Tibial artery (tissue), 4 donors: ENCODE data around the gene SNX30.
A peak's percentile ranks its signal among the peaks of the same experiment; 100 is the strongest.

Experiments used
- DNase-seq, 2 donors: peaks; one replicate each; pipeline ENCODE4 v3.0.0-alpha.2; 2019
- H3K27ac ChIP-seq, 2 donors: fragments of 200-600 bp; sonication (generic) in 1 of 2; 1 replicate in 1 of 2; 2 replicates in 1 of 2; pipeline ENCODE4 v1.5.1; 2018 to 2019; ENCODE audit warnings: mild to moderate bottlenecking in 1 of 2
- H3K27me3 ChIP-seq, 2 donors: fragments of 200-600 bp; sonication (generic) in 1 of 2; one replicate each; pipeline versions ENCODE4 v1.5.1 to v1.6.0; 2016 to 2019
- H3K36me3 ChIP-seq, 3 donors: fragments of 200-600 bp; sonication (generic) in 2 of 3; one replicate each; pipeline ENCODE4 v1.5.1; 2016 to 2019; ENCODE audit warnings: mild to moderate bottlenecking in 2 of 3
- H3K4me1 ChIP-seq, 4 donors: fragments of 200-600 bp; sonication (generic) in 2 of 4; 1 replicate in 3 of 4; 2 replicates in 1 of 4; pipeline ENCODE4 v1.5.1; 2016 to 2019
- H3K4me3 ChIP-seq, 2 donors: fragments of 200-600 bp; sonication (generic) in 1 of 2; 1 replicate in 1 of 2; 2 replicates in 1 of 2; pipeline ENCODE4 v1.5.1; 2018 to 2019; ENCODE audit warnings: mild to moderate bottlenecking in 2 of 2
- H3K9me3 ChIP-seq, 3 donors: fragments of 200-600 bp; sonication (generic) in 1 of 3; one replicate each; pipeline ENCODE4 v1.5.1; 2016 to 2019
- CTCF ChIP-seq, 2 experiments: fragments of 200-600 bp in 1 of 2; fragments of 450-650 bp in 1 of 2; IDR thresholded peaks; one replicate each; pipeline ENCODE4 v1.5.1; 2017 to 2019; ENCODE audit warnings: antibody characterized with exemption in 2 of 2, mild to moderate bottlenecking in 1 of 2, moderate library complexity in 1 of 2
- intact Hi-C: fragments of 100-400 bp; cut with DNase I; formaldehyde crosslinking; loops from one replicate; pipeline ENCODE4 v1.15.0; 2023; ENCODE audit warnings: low total_unique reads

SNX30 gene

GRCh38 chr9:112747094-112747493 is 3.5 kb upstream of the SNX30 start:
- no peak for DNase-seq
- Histone ChIP-seq H3K4me3 (no peak overlapping the region), H3K36me3 (no peaks in the 10 kb centered on the region), H3K9me3 (no peaks in the 10 kb centered on the region), H3K27me3 (no peaks in the 10 kb centered on the region), H3K4me1 (peaks cover 0 to 17% (median 11%) of the 10 kb centered on the region in 4 donors), H3K27ac (no peak overlapping the region)
- intact Hi-C loops, result no loop called here
- TF ChIP-seq CTCF (IDR thresholded peaks at IDR 0.05), result no peak

- TF ChIP-seq CTCF (IDR thresholded peaks at IDR 0.05), result no peak
- no peak for DNase-seq
- H3K9me3 ChIP-seq, result no peaks in the 10 kb centered on the region
- peak overlapping the region; percentile 83 to 92 for H3K27ac ChIP-seq
- H3K4me1 ChIP-seq, result peaks cover 0 to 53% (median 39%) of the 10 kb centered on the region in 4 donors
- H3K36me3 ChIP-seq, result no peaks in the 10 kb centered on the region
- peak overlapping the region; percentile 94 to 97 for H3K4me3 ChIP-seq
- intact Hi-C loops, result no loop called here
- no peaks in the 10 kb centered on the region for H3K27me3 ChIP-seq
These were observed 150 bp downstream of the SNX30 start for GRCh38 chr9:112750764-112751055.

GRCh38 chr9:112751056-112751795 is 666 bp downstream of the SNX30 start:
- Histone ChIP-seq H3K9me3 (no peaks in the 10 kb centered on the region), H3K27ac (peak overlapping the region; percentile 83 to 92), H3K36me3 (no peaks in the 10 kb centered on the region), H3K4me1 (peaks cover 0 to 58% (median 40%) of the 10 kb centered on the region in 4 donors), H3K4me3 (peak overlapping the region; percentile 94 to 97), H3K27me3 (no peaks in the 10 kb centered on the region)
- peak; percentile 50 to 74 for DNase-seq
- TF ChIP-seq CTCF (IDR thresholded peaks at IDR 0.05), result no peak
- intact Hi-C loops, result no loop called here

- intact Hi-C loops, result no loop called here
- H3K4me1 ChIP-seq, result peaks cover 0 to 58% (median 40%) of the 10 kb centered on the region in 4 donors
These were observed 2.0 kb downstream of the SNX30 start for GRCh38 chr9:112752334-112753125.

GRCh38 chr9:112753725-112754124 is 3.2 kb downstream of the SNX30 start:
- Histone ChIP-seq H3K27ac (peak overlapping the region; percentile 14 to 50), H3K4me1 (peaks cover 0 to 63% (median 40%) of the 10 kb centered on the region in 4 donors), H3K36me3 (no peaks in the 10 kb centered on the region), H3K9me3 (no peaks in the 10 kb centered on the region), H3K27me3 (no peaks in the 10 kb centered on the region), H3K4me3 (no peak overlapping the region)
- intact Hi-C loops, result no loop called here
- DNase-seq, result no peak
- TF ChIP-seq CTCF (IDR thresholded peaks at IDR 0.05), result no peak

More at GRCh38 chr9:112752334-112753125, 2.0 kb downstream of the SNX30 start:
- H3K9me3 ChIP-seq, result no peaks in the 10 kb centered on the region
- H3K27ac ChIP-seq, result peak overlapping the region; percentile 83 to 92
- no peak for TF ChIP-seq CTCF (IDR thresholded peaks at IDR 0.05)
- peak overlapping the region in 1 of 2 donors; percentile 97 for H3K4me3 ChIP-seq
- no peaks in the 10 kb centered on the region for H3K36me3 ChIP-seq
- DNase-seq, result no peak
- H3K27me3 ChIP-seq, result no peaks in the 10 kb centered on the region
